GM18870 (cell line): ENCODE results near the gene ZNF454.

Experiments
- ATAC-seq: cut with Tn5 transposase; IDR thresholded peaks from one replicate; pipeline ENCODE4 v1.9.1; 2021; ENCODE audit warnings: moderate library complexity; ENCODE audit not compliant: unreplicated experiment

The ZNF454 gene

GRCh38 chr5:178940569-178941360 lies at the start of gene ZNF454:
Gene ZNF454, plus strand, starts transcription at chr5:178941198. Its CDS starts 1,594 bp downstream, at chr5:178942792.
- no peak for ATAC-seq

GRCh38 chr5:178895615-178896571 lies 45.1 kb upstream of the ZNF454 start, which contains the start of gene ZFP2:
Gene ZFP2, plus strand, starts transcription at chr5:178895913. Its CDS starts 35,401 bp downstream, at chr5:178931314.
- ATAC-seq, result no peak

- no peak for ATAC-seq
These were observed 41.7 kb upstream of the ZNF454 start for GRCh38 chr5:178899289-178899688.

- no peak for ATAC-seq
These were observed 38.1 kb upstream of the ZNF454 start for GRCh38 chr5:178902849-178903248.

GRCh38 chr5:178931846-178932760 lies 8.9 kb upstream of the ZNF454 start:
- no peak for ATAC-seq

- no peak for ATAC-seq
These were observed 363 bp downstream of the ZNF454 start for GRCh38 chr5:178941361-178941760.

- ATAC-seq, result no peak
These were observed 24.6 kb downstream of the ZNF454 start for GRCh38 chr5:178965465-178966055.

GRCh38 chr5:178981381-178981780 lies 40.4 kb downstream of the ZNF454 start:
- no peak for ATAC-seq

GRCh38 chr5:178982941-178983340 lies 41.9 kb downstream of the ZNF454 start:
- no peak for ATAC-seq

- no peak for ATAC-seq
These were observed 42.7 kb downstream of the ZNF454 start for GRCh38 chr5:178983728-178984127.

- ATAC-seq, result no peak
These were observed 43.4 kb downstream of the ZNF454 start for GRCh38 chr5:178984145-178985072.

- ATAC-seq, result no peak
These were observed 45.4 kb downstream of the ZNF454 start for GRCh38 chr5:178986326-178986960.

GRCh38 chr5:178988436-178989220 lies 47.6 kb downstream of the ZNF454 start:
- no peak for ATAC-seq

GRCh38 chr5:178989311-178989710 lies 48.3 kb downstream of the ZNF454 start:
- no peak for ATAC-seq

- no peak for ATAC-seq
These were observed 49.5 kb downstream of the ZNF454 start for GRCh38 chr5:178990491-178990890.

- ATAC-seq, result no peak
These were observed 50.5 kb downstream of the ZNF454 start for GRCh38 chr5:178991190-178992145.
